Endothelial cell (in vitro differentiated cells): Measurements from ENCODE around the gene ZNF816. TPM values are rescaled to one million over a fixed set of nuclear protein-coding genes. Genes with fewer than 3 reads are reported as not detected.
"Not testable (repeated sequence)": the region's sequence is repeated elsewhere in the genome, so short reads cannot be mapped to it uniquely, and the experiment has no call there.

Source experiments
- DNase-seq: peaks from one replicate; pipeline ENCODE4 v3.0.0; 2021; ENCODE audit warnings: low spot score
- H3K27ac Mint-ChIP-seq: one replicate; pipeline ENCODE4 v1.8.0; 2021; ENCODE audit warnings: mixed read lengths, inconsistent platforms; ENCODE audit not compliant: unreplicated experiment
- H3K27me3 Mint-ChIP-seq: one replicate; pipeline ENCODE4 v1.8.0; 2021; ENCODE audit warnings: mild to moderate bottlenecking, moderate library complexity, mixed read lengths, inconsistent platforms; ENCODE audit not compliant: unreplicated experiment
- H3K36me3 Mint-ChIP-seq: one replicate; pipeline ENCODE4 v1.8.0; 2021; ENCODE audit warnings: mild to moderate bottlenecking, low read depth, mixed read lengths, inconsistent platforms; ENCODE audit not compliant: unreplicated experiment
- H3K4me1 Mint-ChIP-seq: one replicate; pipeline ENCODE4 v1.8.0; 2021; ENCODE audit warnings: mild to moderate bottlenecking, mixed read lengths, inconsistent platforms; ENCODE audit not compliant: unreplicated experiment
- H3K4me3 Mint-ChIP-seq: one replicate; pipeline ENCODE4 v1.8.0; 2021; ENCODE audit warnings: mild to moderate bottlenecking, mixed read lengths, inconsistent platforms; ENCODE audit not compliant: unreplicated experiment
- H3K9me3 Mint-ChIP-seq: one replicate; pipeline ENCODE4 v1.8.0; 2021; ENCODE audit warnings: mixed read lengths, inconsistent platforms; ENCODE audit not compliant: unreplicated experiment
- total RNA-seq: library from RNA; stranded (reverse); fragmentation: NEBNext Ultra II Directional; extraction: Animal tissue kit (Norgen Biotek cat#: 25700); gene quantifications from one replicate; pipeline ENCODE4 v1.2.1, GENCODE V29; 2021; ENCODE audit not compliant: unreplicated experiment
- TF ChIP-seq, protein P1 (sequence below): fragments of 200-600 bp; sonication (generic); IDR thresholded peaks from one replicate; pipeline ENCODE4 v1.5.0; 2021; ENCODE audit warnings: antibody characterized with exemption; ENCODE audit not compliant: unreplicated experiment

The ZNF816 gene
- total RNA-seq, 1 donor from 2014 or later = 16.5 TPM

- H3K9me3 Mint-ChIP-seq = peaks cover 4% of the 10 kb centered on the region
- peaks cover 27% of the 10 kb centered on the region for H3K4me1 Mint-ChIP-seq
- TF ChIP-seq, protein P1, sequence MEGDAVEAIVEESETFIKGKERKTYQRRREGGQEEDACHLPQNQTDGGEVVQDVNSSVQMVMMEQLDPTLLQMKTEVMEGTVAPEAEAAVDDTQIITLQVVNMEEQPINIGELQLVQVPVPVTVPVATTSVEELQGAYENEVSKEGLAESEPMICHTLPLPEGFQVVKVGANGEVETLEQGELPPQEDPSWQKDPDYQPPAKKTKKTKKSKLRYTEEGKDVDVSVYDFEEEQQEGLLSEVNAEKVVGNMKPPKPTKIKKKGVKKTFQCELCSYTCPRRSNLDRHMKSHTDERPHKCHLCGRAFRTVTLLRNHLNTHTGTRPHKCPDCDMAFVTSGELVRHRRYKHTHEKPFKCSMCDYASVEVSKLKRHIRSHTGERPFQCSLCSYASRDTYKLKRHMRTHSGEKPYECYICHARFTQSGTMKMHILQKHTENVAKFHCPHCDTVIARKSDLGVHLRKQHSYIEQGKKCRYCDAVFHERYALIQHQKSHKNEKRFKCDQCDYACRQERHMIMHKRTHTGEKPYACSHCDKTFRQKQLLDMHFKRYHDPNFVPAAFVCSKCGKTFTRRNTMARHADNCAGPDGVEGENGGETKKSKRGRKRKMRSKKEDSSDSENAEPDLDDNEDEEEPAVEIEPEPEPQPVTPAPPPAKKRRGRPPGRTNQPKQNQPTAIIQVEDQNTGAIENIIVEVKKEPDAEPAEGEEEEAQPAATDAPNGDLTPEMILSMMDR = no peak
- DNase-seq = no peak
- H3K36me3 Mint-ChIP-seq = peaks cover 9% of the 10 kb centered on the region
- H3K27ac Mint-ChIP-seq = no peak overlapping the region
- peaks cover 6% of the 10 kb centered on the region for H3K27me3 Mint-ChIP-seq
- no peak overlapping the region for H3K4me3 Mint-ChIP-seq
These were observed 45.1 kb downstream of the ZNF816 start for GRCh38 chr19:52917531-52917930.

- peaks cover 3% of the 10 kb centered on the region for H3K4me1 Mint-ChIP-seq
- peaks cover 28% of the 10 kb centered on the region for H3K36me3 Mint-ChIP-seq
- DNase-seq = no peak
- H3K27me3 Mint-ChIP-seq = no peaks in the 10 kb centered on the region
- H3K27ac Mint-ChIP-seq = no peak overlapping the region
- H3K9me3 Mint-ChIP-seq = no peaks in the 10 kb centered on the region
- TF ChIP-seq, protein P1 = no peak
- no peak overlapping the region for H3K4me3 Mint-ChIP-seq
These were observed 52.0 kb downstream of the ZNF816 start for GRCh38 chr19:52910648-52911047.

DNA sequence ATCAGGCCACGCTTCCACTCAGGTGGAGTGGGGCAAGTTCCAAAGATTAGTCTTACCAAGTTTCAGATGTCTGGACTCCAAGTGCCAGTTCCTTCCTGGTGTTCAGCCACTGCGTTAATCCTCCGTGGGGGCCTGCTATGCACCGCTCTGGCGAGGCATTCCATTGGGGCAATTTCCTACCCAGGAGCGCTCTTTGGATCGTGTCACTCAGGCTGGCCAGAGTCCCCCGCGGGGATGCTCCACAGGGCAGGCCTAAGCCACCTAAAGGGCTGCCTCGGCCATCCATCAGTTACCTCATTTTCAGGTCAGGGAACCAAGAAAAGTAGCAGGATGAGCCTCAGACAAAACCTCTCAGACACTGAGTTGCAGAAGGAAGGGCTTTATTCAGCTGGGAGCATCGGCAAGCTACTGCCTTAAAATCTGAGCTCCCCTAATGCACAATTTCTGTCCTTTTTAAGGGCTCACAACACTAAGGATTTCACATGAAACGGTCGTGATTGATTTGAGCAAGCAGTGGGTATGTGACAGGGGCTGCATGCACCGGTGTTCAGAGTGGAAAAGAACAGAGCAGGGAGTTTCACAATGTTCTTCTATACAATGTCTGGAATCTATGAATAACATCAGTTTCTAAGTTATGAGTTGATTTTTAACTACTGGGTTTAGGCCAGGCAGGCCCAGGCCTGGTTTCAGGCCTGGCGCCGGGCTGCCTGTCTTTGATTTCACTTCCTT, 58.5 kb downstream of the ZNF816 start:
- not testable (repeated sequence) for H3K27me3 Mint-ChIP-seq, H3K4me3 Mint-ChIP-seq, H3K9me3 Mint-ChIP-seq, DNase-seq, H3K27ac Mint-ChIP-seq, H3K4me1 Mint-ChIP-seq
- peaks cover 24% of the 10 kb centered on the region for H3K36me3 Mint-ChIP-seq

- TF ChIP-seq, protein P1 = no peak
- DNase-seq = no peak
- Mint-ChIP-seq H3K27ac (no peak overlapping the region), H3K4me1 (peaks cover 9% of the 10 kb centered on the region), H3K27me3 (peaks cover 5% of the 10 kb centered on the region), H3K9me3 (no peaks in the 10 kb centered on the region), H3K36me3 (peaks cover 20% of the 10 kb centered on the region), H3K4me3 (no peak overlapping the region)
These were observed 60.8 kb downstream of the ZNF816 start for GRCh38 chr19:52901842-52902241.

Other genes starting within 250 kb of the ZNF816 start
- gene ZNF611, start 227.8 kb downstream of the ZNF816 start, total RNA-seq = 29.9 TPM
- 6.6 TPM for gene ZNF600, start 176.1 kb downstream of the ZNF816 start, total RNA-seq
- gene ZNF28, start 141.2 kb downstream of the ZNF816 start, total RNA-seq = 22.3 TPM
- gene ZNF468, start 105.3 kb downstream of the ZNF816 start, total RNA-seq = 21.4 TPM
- 34.7 TPM for gene ZNF320, start 65.2 kb downstream of the ZNF816 start, total RNA-seq
- 12.2 TPM for gene ZNF888, start 39.5 kb downstream of the ZNF816 start, total RNA-seq
- gene ERVV-1, start 51.0 kb upstream of the ZNF816 start, total RNA-seq = not detected
- not detected for gene ERVV-2, start 81.9 kb upstream of the ZNF816 start, total RNA-seq
- 36.3 TPM for gene ZNF160, start 140.5 kb upstream of the ZNF816 start, total RNA-seq
- 8.7 TPM for gene ZNF415, start 170.0 kb upstream of the ZNF816 start, total RNA-seq
- 14.9 TPM for gene ZNF347, start 196.2 kb upstream of the ZNF816 start, total RNA-seq
- gene ZNF665, start 230.5 kb upstream of the ZNF816 start, total RNA-seq = 3.8 TPM